Trophoblast cell (in vitro differentiated cells and primary cell): ENCODE results near the gene CDKL5.

Experiments used
- DNase-seq, 2 donors: peaks; one replicate each; pipeline ENCODE4 v3.0.0-alpha.2; 2016
- H2AFZ ChIP-seq: 2 replicates; pipeline ENCODE4 v1.6.1; 2013; ENCODE audit warnings: low read length, moderate library complexity, mild to moderate bottlenecking; ENCODE audit not compliant: insufficient read depth, poor library complexity
- H2AK5ac ChIP-seq: 2 replicates; pipeline ENCODE4 v1.6.1; 2013; ENCODE audit warnings: mild to moderate bottlenecking, low read length
- H2BK120ac ChIP-seq: 2 replicates; pipeline ENCODE4 v1.6.1; 2013; ENCODE audit warnings: low read length, mild to moderate bottlenecking, moderate library complexity; ENCODE audit not compliant: insufficient read depth, poor library complexity
- H2BK12ac ChIP-seq: 2 replicates; pipeline ENCODE4 v1.6.1; 2013; ENCODE audit warnings: mild to moderate bottlenecking, low read length, moderate library complexity
- H2BK5ac ChIP-seq: 2 replicates; pipeline ENCODE4 v1.6.1; 2013; ENCODE audit warnings: low read length, low read depth, moderate library complexity, mild to moderate bottlenecking; ENCODE audit not compliant: poor library complexity
- H3K14ac ChIP-seq: 2 replicates; pipeline ENCODE4 v1.6.1; 2013; ENCODE audit warnings: mild to moderate bottlenecking, low read length
- H3K18ac ChIP-seq: 2 replicates; pipeline ENCODE4 v1.6.1; 2013; ENCODE audit warnings: mild to moderate bottlenecking, low read length
- H3K23ac ChIP-seq: 2 replicates; pipeline ENCODE4 v1.6.1; 2013; ENCODE audit warnings: low read length
- H3K27ac ChIP-seq: 2 replicates; pipeline ENCODE4 v1.5.1; 2013; ENCODE audit warnings: low read depth, mild to moderate bottlenecking, inconsistent platforms, low read length, moderate library complexity
- H3K27me3 ChIP-seq: 2 replicates; pipeline ENCODE4 v1.6.1; 2013; ENCODE audit warnings: inconsistent platforms, mild to moderate bottlenecking, low read length, moderate library complexity; ENCODE audit not compliant: insufficient read depth
- H3K36me3 ChIP-seq, 2 experiments: 1 replicate in 1 of 2; 2 replicates in 1 of 2; pipeline ENCODE4 v1.6.1; 2013; ENCODE audit warnings: low read length in 2 of 2, mild to moderate bottlenecking in 2 of 2, moderate library complexity in 1 of 2; ENCODE audit not compliant: insufficient read depth in 2 of 2, control insufficient read depth in 1 of 2
- H3K4ac ChIP-seq: 2 replicates; pipeline ENCODE4 v1.6.1; 2013; ENCODE audit warnings: low read depth, mild to moderate bottlenecking, low read length, moderate library complexity
- H3K4me1 ChIP-seq, 2 experiments: 1 replicate in 1 of 2; 2 replicates in 1 of 2; pipeline ENCODE4 v1.6.1; 2013; ENCODE audit warnings: low read length in 2 of 2, mild to moderate bottlenecking in 2 of 2, moderate library complexity in 1 of 2; ENCODE audit not compliant: insufficient read depth in 2 of 2, control insufficient read depth in 1 of 2
- H3K4me2 ChIP-seq: 2 replicates; pipeline ENCODE4 v1.6.1; 2013; ENCODE audit warnings: inconsistent platforms, mild to moderate bottlenecking, low read length, moderate library complexity
- H3K4me3 ChIP-seq: 2 replicates; pipeline ENCODE4 v1.5.1; 2013; ENCODE audit warnings: mild to moderate bottlenecking, low read depth, low read length, inconsistent platforms
- H3K79me1 ChIP-seq: one replicate; pipeline ENCODE4 v1.6.1; 2013; ENCODE audit warnings: low read length
- H3K79me2 ChIP-seq: 2 replicates; pipeline ENCODE4 v1.6.1; 2013; ENCODE audit warnings: low read length, mild to moderate bottlenecking; ENCODE audit not compliant: control insufficient read depth, insufficient read depth, poor library complexity
- H3K9ac ChIP-seq: 2 replicates; pipeline ENCODE4 v1.6.1; 2013; ENCODE audit warnings: mild to moderate bottlenecking, low read length
- H3K9me3 ChIP-seq: 2 replicates; pipeline ENCODE4 v1.6.1; 2013; ENCODE audit warnings: low read depth, mild to moderate bottlenecking, control low read depth, inconsistent platforms, low read length; ENCODE audit not compliant: insufficient read depth
- H4K12ac ChIP-seq: 2 replicates; pipeline ENCODE4 v1.6.1; 2013; ENCODE audit warnings: low read depth, mild to moderate bottlenecking, low read length, moderate library complexity
- H4K8ac ChIP-seq: 2 replicates; pipeline ENCODE4 v1.6.1; 2013; ENCODE audit warnings: low read depth, mild to moderate bottlenecking, low read length, moderate library complexity
- H4K91ac ChIP-seq: one replicate; pipeline ENCODE4 v1.6.1; 2013; ENCODE audit warnings: low read depth, mild to moderate bottlenecking, low read length, moderate library complexity
- WGBS: extraction: QIAGEN DNeasy Blood & Tissue Kit; methylation state at CpG from one replicate; pipeline ENCODE4 v1.1.7; 2013; ENCODE audit warnings: missing lambda C conversion rate; ENCODE audit not compliant: insufficient read length, insufficient coverage; ENCODE audit errors: extremely low coverage; 5-methylcytosine and 5-hydroxymethylcytosine counted together

The CDKL5 gene

DNA sequence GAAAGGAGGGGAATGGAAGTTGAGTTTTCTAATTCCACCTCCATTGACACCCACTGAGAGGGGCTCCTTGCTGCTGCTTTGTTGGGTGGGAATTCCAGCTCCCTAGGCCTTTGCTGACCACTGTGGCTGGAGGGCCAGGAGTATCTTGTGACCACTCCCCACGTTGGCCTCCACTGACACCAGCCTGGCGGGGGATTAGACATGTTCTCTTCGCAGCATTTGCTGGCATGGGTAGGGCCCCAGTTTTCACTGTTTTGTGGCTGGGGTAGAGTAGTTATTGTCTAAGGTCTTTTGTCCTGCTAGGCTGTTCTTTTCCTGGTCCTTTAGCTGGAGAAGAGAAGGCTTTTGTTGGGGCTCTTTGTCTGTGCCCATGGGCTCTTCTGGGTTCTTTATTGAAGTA is 116.7 kb downstream of the CDKL5 start:
- no CpG with 5 or more reads among the region's 3 CpGs for WGBS
- Histone ChIP-seq H3K9me3 (no peaks in the 10 kb centered on the region), H3K4ac (no peak overlapping the region), H3K27me3 (no peaks in the 10 kb centered on the region), H2BK12ac (no peak overlapping the region), H3K4me2 (no peak overlapping the region), H3K79me1 (no peaks in the 10 kb centered on the region), H4K8ac (no peak overlapping the region), H4K91ac (no peak overlapping the region), H3K36me3 (no peaks in the 10 kb centered on the region), H4K12ac (no peak overlapping the region), H3K14ac (no peak overlapping the region), H2AFZ (no peak overlapping the region), H2AK5ac (no peak overlapping the region), H3K18ac (no peak overlapping the region), H3K9ac (no peak overlapping the region), H3K4me1 (no peaks in the 10 kb centered on the region), H3K79me2 (no peaks in the 10 kb centered on the region), H3K4me3 (no peak overlapping the region), H3K27ac (no peak overlapping the region), H2BK5ac (no peak overlapping the region), H3K23ac (no peak overlapping the region), H2BK120ac (no peak overlapping the region)
- DNase-seq = no peak

DNA sequence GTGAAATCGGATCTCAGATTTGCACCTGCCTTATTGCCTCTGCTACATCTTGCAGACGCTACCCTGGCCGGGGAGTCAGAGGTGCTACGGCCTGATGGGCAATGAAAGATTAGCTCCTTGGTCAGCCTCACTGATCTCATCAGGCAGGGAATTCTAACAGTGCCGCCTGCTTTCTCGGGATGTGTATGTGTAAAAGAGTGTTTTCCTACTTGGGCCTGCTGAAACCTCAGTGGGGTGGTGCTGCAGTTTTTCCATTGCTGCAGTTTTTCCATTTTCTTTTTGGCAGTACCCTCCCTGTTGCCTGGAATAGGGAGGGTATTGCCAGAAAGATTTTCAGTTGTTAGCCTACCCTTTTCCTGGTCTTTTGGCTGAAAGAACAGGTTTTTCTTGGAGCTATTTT is 117.5 kb downstream of the CDKL5 start:
- Histone ChIP-seq H2AK5ac (no peak overlapping the region), H3K4ac (no peak overlapping the region), H3K4me1 (no peaks in the 10 kb centered on the region), H2AFZ (no peak overlapping the region), H3K4me2 (no peak overlapping the region), H3K18ac (no peak overlapping the region), H2BK120ac (no peak overlapping the region), H3K9ac (no peak overlapping the region), H3K9me3 (no peaks in the 10 kb centered on the region), H3K36me3 (no peaks in the 10 kb centered on the region), H4K91ac (no peak overlapping the region), H3K79me2 (no peaks in the 10 kb centered on the region), H4K8ac (no peak overlapping the region), H3K23ac (no peak overlapping the region), H3K79me1 (no peaks in the 10 kb centered on the region), H2BK5ac (no peak overlapping the region), H4K12ac (no peak overlapping the region), H3K14ac (no peak overlapping the region), H3K27ac (no peak overlapping the region), H3K27me3 (no peaks in the 10 kb centered on the region), H2BK12ac (no peak overlapping the region), H3K4me3 (no peak overlapping the region)
- DNase-seq = no peak
- no CpG with 5 or more reads among the region's 6 CpGs for WGBS

DNA sequence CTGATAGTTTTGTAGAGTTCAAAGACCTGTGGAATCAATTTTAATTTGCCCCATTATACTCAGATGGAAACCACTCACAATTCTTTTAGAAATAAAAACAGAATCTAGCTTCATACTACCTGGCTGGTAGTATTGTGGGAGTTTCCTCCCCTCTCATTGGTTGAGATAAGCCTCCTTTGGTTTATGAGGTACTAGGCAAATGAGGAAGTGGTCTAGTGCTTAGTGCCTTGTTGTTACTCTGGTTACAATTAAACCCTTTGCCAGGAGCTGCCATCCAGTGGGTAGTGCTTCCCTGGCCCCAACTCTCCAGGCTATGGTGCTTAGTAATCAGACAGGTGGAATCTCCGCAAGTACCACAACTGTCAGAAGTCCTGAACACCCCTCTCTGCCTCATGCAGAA is 118.3 kb downstream of the CDKL5 start:
- H3K14ac ChIP-seq = no peak overlapping the region
- H2AFZ ChIP-seq = no peak overlapping the region
- H3K27me3 ChIP-seq = no peaks in the 10 kb centered on the region
- no peak overlapping the region for H4K12ac ChIP-seq
- no peak overlapping the region for H2BK12ac ChIP-seq
- WGBS = no CpG with 5 or more reads among the region's 1 CpG
- H4K91ac ChIP-seq = no peak overlapping the region
- no peak overlapping the region for H3K4ac ChIP-seq
- H3K36me3 ChIP-seq = no peaks in the 10 kb centered on the region
- H3K79me1 ChIP-seq = no peaks in the 10 kb centered on the region
- no peak overlapping the region for H3K18ac ChIP-seq
- H3K4me3 ChIP-seq = no peak overlapping the region
- H3K9me3 ChIP-seq = no peaks in the 10 kb centered on the region
- no peak overlapping the region for H3K23ac ChIP-seq
- H2BK5ac ChIP-seq = no peak overlapping the region
- H2AK5ac ChIP-seq = no peak overlapping the region
- no peak overlapping the region for H3K27ac ChIP-seq
- DNase-seq = no peak
- no peak overlapping the region for H4K8ac ChIP-seq
- H3K4me2 ChIP-seq = no peak overlapping the region
- no peaks in the 10 kb centered on the region for H3K4me1 ChIP-seq
- H2BK120ac ChIP-seq = no peak overlapping the region
- no peaks in the 10 kb centered on the region for H3K79me2 ChIP-seq
- H3K9ac ChIP-seq = no peak overlapping the region

DNA sequence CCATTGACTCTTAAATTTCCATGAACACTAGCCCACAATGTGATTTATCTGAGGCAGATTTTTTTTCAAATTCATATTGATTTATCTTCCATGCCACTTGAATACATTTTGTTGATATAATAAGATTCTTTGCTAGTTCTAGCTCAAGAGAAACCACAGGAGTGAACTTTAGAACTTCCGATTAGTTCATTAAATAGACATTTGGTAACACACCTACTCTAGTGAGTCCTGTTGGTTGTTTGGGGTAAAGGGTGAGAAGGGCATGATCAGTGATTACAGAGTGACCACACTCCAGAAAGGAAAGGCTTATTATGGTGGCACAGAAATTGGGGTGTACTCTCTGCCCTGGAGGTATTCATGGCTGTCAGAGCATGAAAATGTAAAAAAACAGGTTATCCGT is 120.4 kb downstream of the CDKL5 start:
- WGBS = no CpG with 5 or more reads among the region's 2 CpGs
- Histone ChIP-seq H3K79me2 (no peaks in the 10 kb centered on the region), H3K27me3 (no peaks in the 10 kb centered on the region), H3K23ac (no peak overlapping the region), H4K8ac (no peak overlapping the region), H3K9me3 (no peaks in the 10 kb centered on the region), H3K14ac (no peak overlapping the region), H2BK5ac (no peak overlapping the region), H3K27ac (no peak overlapping the region), H4K12ac (no peak overlapping the region), H3K4me3 (no peak overlapping the region), H2AFZ (no peak overlapping the region), H3K4ac (no peak overlapping the region), H2BK12ac (no peak overlapping the region), H2AK5ac (no peak overlapping the region), H3K79me1 (no peaks in the 10 kb centered on the region), H3K18ac (no peak overlapping the region), H3K36me3 (no peaks in the 10 kb centered on the region), H3K4me1 (peaks cover 0 to 4% of the 10 kb centered on the region in 2 experiments), H2BK120ac (no peak overlapping the region), H4K91ac (no peak overlapping the region), H3K4me2 (no peak overlapping the region), H3K9ac (no peak overlapping the region)
- no peak for DNase-seq
